T-helper 2 cell treated with Interferon-gamma antibody and Interleukin-4, amounts not matched to agents 5 μg/mL and 100 μg/mL, for 36 hours (primary cell): ENCODE results near the gene RAI1.
A peak's percentile ranks its signal among the peaks of the same experiment; 100 is the strongest.
"Not testable (repeated sequence)": the region's sequence is repeated elsewhere in the genome, so short reads cannot be mapped to it uniquely, and the experiment has no call there.

Source experiments
- DNase-seq: peaks from one replicate; pipeline ENCODE4 v3.0.0; 2021; ENCODE audit warnings: low spot score
- H3K27ac Mint-ChIP-seq: one replicate; pipeline ENCODE4 v1.8.0; 2021; ENCODE audit warnings: mild to moderate bottlenecking, mixed read lengths
- H3K27me3 Mint-ChIP-seq: one replicate; pipeline ENCODE4 v1.8.0; 2021; ENCODE audit warnings: low read depth, mixed read lengths
- H3K36me3 Mint-ChIP-seq: one replicate; pipeline ENCODE4 v1.8.0; 2021; ENCODE audit warnings: low read depth, mixed read lengths
- H3K4me1 Mint-ChIP-seq: one replicate; pipeline ENCODE4 v1.8.0; 2021; ENCODE audit warnings: low read depth, mixed read lengths
- H3K4me3 Mint-ChIP-seq: one replicate; pipeline ENCODE4 v1.8.0; 2022; ENCODE audit warnings: mild to moderate bottlenecking, moderate library complexity, mixed read lengths
- H3K9me3 Mint-ChIP-seq: one replicate; pipeline ENCODE4 v1.8.0; 2021; ENCODE audit warnings: mixed read lengths

The RAI1 gene

GRCh38 chr17:17669580-17670235 lies 11.6 kb upstream of the RAI1 start:
- Mint-ChIP-seq H3K36me3 (no peaks in the 10 kb centered on the region), H3K4me3 (no peak overlapping the region), H3K27ac (no peak overlapping the region), H3K27me3 (peaks cover 13% of the 10 kb centered on the region), H3K4me1 (peaks cover 14% of the 10 kb centered on the region), H3K9me3 (no peaks in the 10 kb centered on the region)
- DNase-seq = no peak

- H3K4me1 Mint-ChIP-seq = peaks cover 15% of the 10 kb centered on the region
- H3K9me3 Mint-ChIP-seq = no peaks in the 10 kb centered on the region
- H3K4me3 Mint-ChIP-seq = no peak overlapping the region
- H3K27ac Mint-ChIP-seq = no peak overlapping the region
- DNase-seq = no peak
- peaks cover 18% of the 10 kb centered on the region for H3K27me3 Mint-ChIP-seq
- no peaks in the 10 kb centered on the region for H3K36me3 Mint-ChIP-seq
Measured at GRCh38 chr17:17670701-17671305, 10.5 kb upstream of the RAI1 start.

- Mint-ChIP-seq H3K4me1 (peaks cover 23% of the 10 kb centered on the region), H3K27ac (no peak overlapping the region), H3K27me3 (peaks cover 18% of the 10 kb centered on the region), H3K4me3 (no peak overlapping the region), H3K9me3 (no peaks in the 10 kb centered on the region), H3K36me3 (no peaks in the 10 kb centered on the region)
- DNase-seq = no peak
Measured at GRCh38 chr17:17671369-17672129, 9.7 kb upstream of the RAI1 start.

GRCh38 chr17:17672453-17673368 lies 8.5 kb upstream of the RAI1 start:
- Mint-ChIP-seq H3K36me3 (no peaks in the 10 kb centered on the region), H3K27ac (no peak overlapping the region), H3K27me3 (peaks cover 18% of the 10 kb centered on the region), H3K4me3 (no peak overlapping the region), H3K4me1 (peaks cover 28% of the 10 kb centered on the region), H3K9me3 (no peaks in the 10 kb centered on the region)
- no peak for DNase-seq

GRCh38 chr17:17675416-17675815 lies 5.8 kb upstream of the RAI1 start:
- H3K9me3 Mint-ChIP-seq = no peaks in the 10 kb centered on the region
- no peak overlapping the region for H3K27ac Mint-ChIP-seq
- H3K36me3 Mint-ChIP-seq = no peaks in the 10 kb centered on the region
- H3K27me3 Mint-ChIP-seq = peaks cover 27% of the 10 kb centered on the region
- peaks cover 28% of the 10 kb centered on the region for H3K4me1 Mint-ChIP-seq
- no peak for DNase-seq
- no peak overlapping the region for H3K4me3 Mint-ChIP-seq

GRCh38 chr17:17675925-17676534 lies 5.2 kb upstream of the RAI1 start:
- DNase-seq = no peak
- H3K27ac Mint-ChIP-seq = peak overlapping the region; percentile 4
- no peaks in the 10 kb centered on the region for H3K36me3 Mint-ChIP-seq
- peaks cover 30% of the 10 kb centered on the region for H3K4me1 Mint-ChIP-seq
- peaks cover 27% of the 10 kb centered on the region for H3K27me3 Mint-ChIP-seq
- peak overlapping the region; percentile 10 for H3K4me3 Mint-ChIP-seq
- no peaks in the 10 kb centered on the region for H3K9me3 Mint-ChIP-seq

- Mint-ChIP-seq H3K27ac (no peak overlapping the region), H3K4me3 (peak overlapping the region; percentile 47)
Measured at GRCh38 chr17:17676752-17677151, 4.5 kb upstream of the RAI1 start.

GRCh38 chr17:17677299-17678040 lies 3.8 kb upstream of the RAI1 start:
- Mint-ChIP-seq H3K9me3 (no peaks in the 10 kb centered on the region), H3K27ac (no peak overlapping the region), H3K36me3 (no peaks in the 10 kb centered on the region), H3K4me3 (no peak overlapping the region), H3K27me3 (peaks cover 27% of the 10 kb centered on the region), H3K4me1 (peaks cover 23% of the 10 kb centered on the region)
- no peak for DNase-seq

More at GRCh38 chr17:17676752-17677151, 4.5 kb upstream of the RAI1 start:
- H3K27me3 Mint-ChIP-seq = peaks cover 27% of the 10 kb centered on the region
- DNase-seq = no peak
- peaks cover 26% of the 10 kb centered on the region for H3K4me1 Mint-ChIP-seq
- no peaks in the 10 kb centered on the region for H3K9me3 Mint-ChIP-seq
- H3K36me3 Mint-ChIP-seq = no peaks in the 10 kb centered on the region

GRCh38 chr17:17678063-17678699 lies 3.1 kb upstream of the RAI1 start:
- H3K9me3 Mint-ChIP-seq, DNase-seq, H3K4me3 Mint-ChIP-seq, H3K27ac Mint-ChIP-seq, H3K36me3 Mint-ChIP-seq: not testable (repeated sequence)
- Mint-ChIP-seq H3K4me1 (peaks cover 18% of the 10 kb centered on the region), H3K27me3 (peaks cover 25% of the 10 kb centered on the region)

GRCh38 chr17:17679243-17679642 lies 2.0 kb upstream of the RAI1 start:
- Mint-ChIP-seq H3K27me3 (peaks cover 14% of the 10 kb centered on the region), H3K27ac (no peak overlapping the region), H3K4me3 (peak overlapping the region; percentile 26), H3K9me3 (no peaks in the 10 kb centered on the region), H3K36me3 (peaks cover 2% of the 10 kb centered on the region), H3K4me1 (peaks cover 18% of the 10 kb centered on the region)
- DNase-seq = no peak

GRCh38 chr17:17679748-17680147 lies 1.5 kb upstream of the RAI1 start:
- no peak for DNase-seq
- Mint-ChIP-seq H3K36me3 (peaks cover 2% of the 10 kb centered on the region), H3K9me3 (no peaks in the 10 kb centered on the region), H3K27ac (no peak overlapping the region), H3K4me3 (no peak overlapping the region), H3K4me1 (peaks cover 20% of the 10 kb centered on the region), H3K27me3 (peaks cover 13% of the 10 kb centered on the region)

GRCh38 chr17:17680477-17681186 lies 626 bp upstream of the RAI1 start:
- Mint-ChIP-seq H3K9me3 (no peaks in the 10 kb centered on the region), H3K4me1 (peaks cover 24% of the 10 kb centered on the region), H3K27ac (peak overlapping the region; percentile 28), H3K36me3 (peaks cover 3% of the 10 kb centered on the region), H3K27me3 (peaks cover 9% of the 10 kb centered on the region), H3K4me3 (peak overlapping the region; percentile 34)
- no peak for DNase-seq
